Endothelial cell (in vitro differentiated cells): ENCODE data around the gene MYG1. TPM values are rescaled to one million over a fixed set of nuclear protein-coding genes. Genes with fewer than 3 reads are reported as not detected.

Experiments
- DNase-seq: peaks from one replicate; pipeline ENCODE4 v3.0.0; 2021; ENCODE audit warnings: low spot score
- H3K27ac Mint-ChIP-seq: one replicate; pipeline ENCODE4 v1.8.0; 2021; ENCODE audit warnings: mixed read lengths, inconsistent platforms; ENCODE audit not compliant: unreplicated experiment
- H3K27me3 Mint-ChIP-seq: one replicate; pipeline ENCODE4 v1.8.0; 2021; ENCODE audit warnings: mild to moderate bottlenecking, moderate library complexity, mixed read lengths, inconsistent platforms; ENCODE audit not compliant: unreplicated experiment
- H3K36me3 Mint-ChIP-seq: one replicate; pipeline ENCODE4 v1.8.0; 2021; ENCODE audit warnings: mild to moderate bottlenecking, low read depth, mixed read lengths, inconsistent platforms; ENCODE audit not compliant: unreplicated experiment
- H3K4me1 Mint-ChIP-seq: one replicate; pipeline ENCODE4 v1.8.0; 2021; ENCODE audit warnings: mild to moderate bottlenecking, mixed read lengths, inconsistent platforms; ENCODE audit not compliant: unreplicated experiment
- H3K4me3 Mint-ChIP-seq: one replicate; pipeline ENCODE4 v1.8.0; 2021; ENCODE audit warnings: mild to moderate bottlenecking, mixed read lengths, inconsistent platforms; ENCODE audit not compliant: unreplicated experiment
- H3K9me3 Mint-ChIP-seq: one replicate; pipeline ENCODE4 v1.8.0; 2021; ENCODE audit warnings: mixed read lengths, inconsistent platforms; ENCODE audit not compliant: unreplicated experiment
- CTCF ChIP-seq: fragments of 200-600 bp; sonication (generic); IDR thresholded peaks from one replicate; pipeline ENCODE4 v1.5.0; 2021; ENCODE audit warnings: antibody characterized with exemption; ENCODE audit not compliant: unreplicated experiment
- total RNA-seq: library from RNA; stranded (reverse); fragmentation: NEBNext Ultra II Directional; extraction: Animal tissue kit (Norgen Biotek cat#: 25700); gene quantifications from one replicate; pipeline ENCODE4 v1.2.1, GENCODE V29; 2021; ENCODE audit not compliant: unreplicated experiment

MYG1 gene
- total RNA-seq, 1 donor from 2014 or later, result 55.3 TPM

- peak; percentile 80 for DNase-seq
- no peak overlapping the region for H3K4me3 Mint-ChIP-seq
- H3K27ac Mint-ChIP-seq, result peak overlapping the region; percentile 0
- TF ChIP-seq CTCF, result peak; percentile 85
- no peaks in the 10 kb centered on the region for H3K36me3 Mint-ChIP-seq
- H3K9me3 Mint-ChIP-seq, result no peaks in the 10 kb centered on the region
- peaks cover 2% of the 10 kb centered on the region for H3K27me3 Mint-ChIP-seq
- peaks cover 13% of the 10 kb centered on the region for H3K4me1 Mint-ChIP-seq
Observed at GRCh38 chr12:53352331-53353256, 53.1 kb downstream of the MYG1 start.

GRCh38 chr12:53353257-53353655 lies 53.8 kb downstream of the MYG1 start:
- DNase-seq, result no peak
- Mint-ChIP-seq H3K4me3 (no peak overlapping the region), H3K27me3 (peaks cover 2% of the 10 kb centered on the region), H3K36me3 (no peaks in the 10 kb centered on the region), H3K9me3 (no peaks in the 10 kb centered on the region), H3K27ac (no peak overlapping the region), H3K4me1 (peaks cover 13% of the 10 kb centered on the region)
- TF ChIP-seq CTCF, result no peak

DNA sequence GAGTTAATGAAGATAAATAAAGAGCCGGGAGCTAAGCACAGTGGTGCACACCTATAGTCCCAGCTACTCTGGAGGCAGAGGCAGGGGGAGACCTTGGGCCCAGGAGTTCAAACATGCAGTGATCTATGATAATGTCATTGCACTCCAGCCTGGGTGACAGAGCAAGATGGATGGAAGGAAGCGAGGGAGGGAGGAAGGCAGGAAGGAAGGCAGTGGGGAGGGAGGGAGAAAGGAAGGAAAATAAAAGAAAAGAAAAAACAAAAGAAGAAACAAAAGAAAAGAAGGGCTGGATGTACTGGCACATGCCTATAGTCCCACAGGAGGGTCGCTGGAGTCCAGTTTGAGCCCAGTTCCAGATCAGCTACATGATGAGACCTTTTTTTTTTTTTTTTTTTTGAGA lies 55.6 kb downstream of the MYG1 start:
- no peak for DNase-seq
- no peaks in the 10 kb centered on the region for H3K9me3 Mint-ChIP-seq
- H3K27ac Mint-ChIP-seq, result no peak overlapping the region
- TF ChIP-seq CTCF, result no peak
- H3K4me3 Mint-ChIP-seq, result no peak overlapping the region
- H3K27me3 Mint-ChIP-seq, result no peaks in the 10 kb centered on the region
- H3K4me1 Mint-ChIP-seq, result peaks cover 13% of the 10 kb centered on the region
- no peaks in the 10 kb centered on the region for H3K36me3 Mint-ChIP-seq

Other genes with a start within 250 kb of the MYG1 start
- gene TNS2, start 249.6 kb upstream of the MYG1 start, total RNA-seq, result 112 TPM
- 10.5 TPM for gene SPRYD3, start 220.3 kb upstream of the MYG1 start, total RNA-seq
- 21.1 TPM for gene IGFBP6, start 202.0 kb upstream of the MYG1 start, total RNA-seq
- not detected for gene SOAT2, start 196.2 kb upstream of the MYG1 start, total RNA-seq
- gene ZNF740, start 119.0 kb upstream of the MYG1 start, total RNA-seq, result 47.6 TPM
- gene CSAD, start 118.8 kb upstream of the MYG1 start, total RNA-seq, result 23.8 TPM
- gene ITGB7, start 92.4 kb upstream of the MYG1 start, total RNA-seq, result 0.56 TPM
- gene RARG, start 67.5 kb upstream of the MYG1 start, total RNA-seq, result 7.9 TPM
- gene ESPL1, start 31.4 kb upstream of the MYG1 start, total RNA-seq, result 11.8 TPM
- gene PFDN5, start 4.2 kb upstream of the MYG1 start, total RNA-seq, result 444 TPM
- gene AAAS, start 21.9 kb downstream of the MYG1 start, total RNA-seq, result 56.2 TPM
- gene SP7, start 36.7 kb downstream of the MYG1 start, total RNA-seq, result 3.6 TPM
- gene SP1, start 80.5 kb downstream of the MYG1 start, total RNA-seq, result 69.5 TPM
- 1.3 TPM for gene AMHR2, start 124.2 kb downstream of the MYG1 start, total RNA-seq
- 131 TPM for gene PRR13, start 142.0 kb downstream of the MYG1 start, total RNA-seq
- gene PCBP2, start 152.4 kb downstream of the MYG1 start, total RNA-seq, result 1,084 TPM
- gene MAP3K12, start 199.8 kb downstream of the MYG1 start, total RNA-seq, result 20.9 TPM
- gene TARBP2, start 201.6 kb downstream of the MYG1 start, total RNA-seq, result 45.3 TPM
- gene NPFF, start 207.8 kb downstream of the MYG1 start, total RNA-seq, result not detected